B cell (primary cell): Measurements from ENCODE around the gene MAP2K5. TPM values are rescaled to one million over a fixed set of nuclear protein-coding genes. Genes with fewer than 3 reads are reported as not detected.

ENCODE experiments used
- ATAC-seq: fragments of 200-7000 bp; cut with Tn5 transposase; one replicate; pipeline ENCODE4 v1.10.0; 2021; ENCODE audit warnings: low read depth, mild to moderate bottlenecking, moderate number of reproducible peaks, moderate library complexity
- CTCF ChIA-PET: fragments of 350-600 bp; sonication (Branson Sonifier 250); formaldehyde crosslinking; loops from one replicate; lab custom pipeline; 2021; ENCODE audit warnings: antibody characterized with exemption, inconsistent platforms; lab: Charles Lee
- POLR2A ChIA-PET: fragments of 350-600 bp; sonication (Branson Sonifier 250); formaldehyde crosslinking; loops from one replicate; lab custom pipeline; 2021; ENCODE audit warnings: antibody characterized with exemption; lab: Charles Lee
- DNase-seq: peaks from one replicate; pipeline ENCODE4 v3.0.0; 2013
- H2AFZ ChIP-seq: 2 replicates; pipeline ENCODE4 v1.6.1; 2012; ENCODE audit warnings: mild to moderate bottlenecking, low read depth, low read length; ENCODE audit not compliant: insufficient read depth, poor library complexity, severe bottlenecking
- H3K27ac ChIP-seq, 2 donors: 1 replicate in 1 of 2; 2 replicates in 1 of 2; pipeline ENCODE4 v1.5.1; 2012 to 2013; ENCODE audit warnings: low read length in 2 of 2, mild to moderate bottlenecking in 2 of 2, moderate library complexity in 1 of 2
- H3K27me3 ChIP-seq, 4 experiments: fragments of 200-600 bp in 1 of 4; sonication (generic) in 1 of 4; replicated peaks in 1 of 4; 1 replicate in 2 of 4; 2 replicates in 2 of 4; pipeline versions ENCODE4 v1.6.1 to v1.7.0; 2013 to 2016; ENCODE audit warnings: low read length in 3 of 4, mild to moderate bottlenecking in 2 of 4, mixed read lengths in 1 of 4, moderate library complexity in 1 of 4; ENCODE audit not compliant: insufficient read depth in 4 of 4, control insufficient read depth in 3 of 4; ENCODE audit errors: control extremely low read depth in 1 of 4
- H3K36me3 ChIP-seq, 2 experiments: replicated peaks in 1 of 2; 1 replicate in 1 of 2; 2 replicates in 1 of 2; pipeline versions ENCODE4 v1.6.1 to v1.7.1; 2013; ENCODE audit warnings: low read length in 1 of 2; ENCODE audit not compliant: insufficient read depth in 2 of 2, control insufficient read depth in 1 of 2; ENCODE audit errors: control extremely low read depth in 1 of 2, extremely low read depth in 1 of 2
- H3K4me1 ChIP-seq, 2 donors: fragments of 200-600 bp in 1 of 2; sonication (generic) in 1 of 2; 1 replicate in 1 of 2; 2 replicates in 1 of 2; pipeline versions ENCODE4 v1.5.1 to v1.6.1; 2013 to 2017; ENCODE audit warnings: low read length in 2 of 2; ENCODE audit not compliant: control insufficient read depth in 2 of 2, insufficient read depth in 2 of 2
- H3K4me2 ChIP-seq: replicated peaks from 2 replicates; pipeline ENCODE3; 2012; ENCODE audit warnings: mild to moderate bottlenecking, low read depth, low read length; ENCODE audit not compliant: poor library complexity, severe bottlenecking
- H3K4me3 ChIP-seq, 5 experiments: fragments of 200-600 bp in 1 of 5; sonication (generic) in 1 of 5; 1 replicate in 3 of 5; 2 replicates in 2 of 5; pipeline versions ENCODE4 v1.5.1 to v1.7.0; 2011 to 2016; ENCODE audit warnings: low read length in 4 of 5, mild to moderate bottlenecking in 4 of 5, low read depth in 2 of 5, control low read depth in 1 of 5, moderate library complexity in 1 of 5; ENCODE audit not compliant: insufficient read depth in 1 of 5; ENCODE audit errors: control extremely low read depth in 1 of 5, extremely low read depth in 1 of 5
- H3K79me2 ChIP-seq: fragments of 200-600 bp; sonication (generic); one replicate; pipeline ENCODE4 v1.6.0; 2016; ENCODE audit warnings: low read length; ENCODE audit not compliant: control insufficient read depth, insufficient read depth
- H3K9ac ChIP-seq: fragments of 200-600 bp; sonication (generic); 2 replicates; pipeline ENCODE4 v1.6.1; 2017; ENCODE audit warnings: mild to moderate bottlenecking, low read length, moderate library complexity
- H3K9me3 ChIP-seq, 3 donors: one replicate each; pipeline versions ENCODE4 v1.6.1 to v1.7.1; 2013; ENCODE audit warnings: low read length in 2 of 3; ENCODE audit not compliant: control insufficient read depth in 2 of 3, insufficient read depth in 1 of 3; ENCODE audit errors: control extremely low read depth in 1 of 3
- H4K20me1 ChIP-seq: 2 replicates; pipeline ENCODE4 v1.6.0; 2012; ENCODE audit warnings: mild to moderate bottlenecking, low read length; ENCODE audit not compliant: insufficient read depth, control insufficient read depth, poor library complexity, severe bottlenecking
- H3K27ac Mint-ChIP-seq: one replicate; pipeline ENCODE4 v1.8.0; 2021; ENCODE audit warnings: mixed read lengths
- H3K27me3 Mint-ChIP-seq: one replicate; pipeline ENCODE4 v1.8.0; 2021; ENCODE audit warnings: mixed read lengths
- H3K4me1 Mint-ChIP-seq: one replicate; pipeline ENCODE4 v1.8.0; 2021; ENCODE audit warnings: mixed read lengths
- H3K4me3 Mint-ChIP-seq: one replicate; pipeline ENCODE4 v1.8.0; 2021; ENCODE audit warnings: mixed read lengths
- H3K9me3 Mint-ChIP-seq: one replicate; pipeline ENCODE4 v1.8.0; 2022; ENCODE audit warnings: mixed read lengths; ENCODE audit not compliant: insufficient read depth
- EZH2 ChIP-seq: IDR thresholded peaks from 2 replicates; pipeline ENCODE4 v1.6.1; 2012; ENCODE audit warnings: borderline replicate concordance, low read depth, mild to moderate bottlenecking, moderate library complexity, low read length; ENCODE audit not compliant: insufficient read depth, poor library complexity, severe bottlenecking
- WGBS: methylation state at CpG from one replicate; pipeline ENCODE4 v1.1.5; 2013; ENCODE audit warnings: missing lambda C conversion rate; ENCODE audit not compliant: insufficient coverage; 5-methylcytosine and 5-hydroxymethylcytosine counted together
- intact Hi-C: fragments of 100-400 bp; cut with micrococcal nuclease; formaldehyde crosslinking; loops from one replicate; pipeline ENCODE4 v1.10.0; 2022
- polyA plus RNA-seq: library from polyadenylated mRNA; depleted of rRNA; stranded (reverse); fragments of >200 nt; gene quantifications from 2 replicates; pipeline ENCODE4 v1.2.3, GENCODE V29; 2012
- total RNA-seq, 2 donors: library from RNA; stranded (reverse); fragments of 120-200 nt in 1 of 2; gene quantifications; 1 replicate in 1 of 2; 2 replicates in 1 of 2; pipeline versions ENCODE4 v1.2.3 to v1.2.4, GENCODE V29; 2013 to 2022
- TF ChIP-seq, protein P1 (sequence below): fragments of 200-600 bp; IDR thresholded peaks from one replicate; pipeline ENCODE4 v1.8.0; 2022; ENCODE audit warnings: antibody characterized with exemption, mild to moderate bottlenecking

The MAP2K5 gene
- total and polyA plus RNA-seq, 2 donors (not counting 1 experiment from before 2014, with no cell fraction given), result 11.1 to 40.0 TPM

DNA sequence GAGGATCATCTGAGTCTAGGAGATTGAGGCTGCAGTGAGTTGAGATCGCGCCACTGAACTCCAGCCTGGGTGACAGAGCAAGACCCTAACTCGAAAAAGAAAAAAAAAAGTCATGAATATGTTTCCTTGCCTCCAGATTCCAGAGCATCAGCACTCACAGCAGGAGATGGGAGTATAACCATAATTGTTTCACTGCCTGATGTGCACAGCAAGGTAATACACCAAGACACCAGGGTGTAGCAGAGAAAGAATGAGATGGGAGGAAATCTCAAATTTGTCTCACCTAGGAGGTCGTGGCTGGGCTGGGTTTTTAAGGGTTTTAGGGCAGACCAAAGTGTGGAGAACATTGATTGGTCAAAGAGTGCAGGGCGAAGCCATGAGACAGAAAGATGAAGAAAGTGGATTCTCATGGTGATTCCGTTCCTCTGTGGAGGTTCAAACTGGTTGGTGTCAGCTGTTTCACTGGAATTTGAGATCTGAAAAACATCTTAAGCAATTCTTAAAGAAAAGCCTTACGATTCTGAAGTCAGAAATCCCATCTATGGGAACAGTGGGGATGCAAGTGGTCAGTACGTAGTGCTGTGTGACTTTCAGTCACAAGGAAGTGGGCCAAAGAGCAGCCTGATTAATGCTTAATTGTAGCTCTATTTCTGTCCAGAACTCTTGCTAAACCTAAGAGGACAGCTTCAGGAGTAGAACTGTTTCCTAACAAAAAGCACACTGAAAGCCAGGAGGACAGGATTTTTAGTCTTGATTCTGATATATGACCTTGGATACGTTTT lies 29.4 kb upstream of the MAP2K5 start:
- CTCF ChIA-PET, result no interaction called here
- H3K27ac Mint-ChIP-seq, result no peak overlapping the region
- Histone ChIP-seq H3K36me3 (no peaks in the 10 kb centered on the region), H3K79me2 (no peaks in the 10 kb centered on the region), H3K4me2 (no peak overlapping the region), H2AFZ (no peak overlapping the region), H3K27ac (no peak overlapping the region), H4K20me1 (no peaks in the 10 kb centered on the region), H3K27me3 (no peaks in the 10 kb centered on the region), H3K9me3 (no peaks in the 10 kb centered on the region), H3K4me1 (no peaks in the 10 kb centered on the region), H3K9ac (no peak overlapping the region), H3K4me3 (no peak overlapping the region)
- no peak overlapping the region for H3K4me3 Mint-ChIP-seq
- no peaks in the 10 kb centered on the region for H3K4me1 Mint-ChIP-seq
- DNase-seq (no peak), ATAC-seq (no peak)
- WGBS, result 75% methylated on average over 5 of the region's 9 CpGs
- POLR2A ChIA-PET, result no interaction called here
- no peaks in the 10 kb centered on the region for H3K27me3 Mint-ChIP-seq
- intact Hi-C loops, result no loop called here
- TF ChIP-seq, protein P1, sequence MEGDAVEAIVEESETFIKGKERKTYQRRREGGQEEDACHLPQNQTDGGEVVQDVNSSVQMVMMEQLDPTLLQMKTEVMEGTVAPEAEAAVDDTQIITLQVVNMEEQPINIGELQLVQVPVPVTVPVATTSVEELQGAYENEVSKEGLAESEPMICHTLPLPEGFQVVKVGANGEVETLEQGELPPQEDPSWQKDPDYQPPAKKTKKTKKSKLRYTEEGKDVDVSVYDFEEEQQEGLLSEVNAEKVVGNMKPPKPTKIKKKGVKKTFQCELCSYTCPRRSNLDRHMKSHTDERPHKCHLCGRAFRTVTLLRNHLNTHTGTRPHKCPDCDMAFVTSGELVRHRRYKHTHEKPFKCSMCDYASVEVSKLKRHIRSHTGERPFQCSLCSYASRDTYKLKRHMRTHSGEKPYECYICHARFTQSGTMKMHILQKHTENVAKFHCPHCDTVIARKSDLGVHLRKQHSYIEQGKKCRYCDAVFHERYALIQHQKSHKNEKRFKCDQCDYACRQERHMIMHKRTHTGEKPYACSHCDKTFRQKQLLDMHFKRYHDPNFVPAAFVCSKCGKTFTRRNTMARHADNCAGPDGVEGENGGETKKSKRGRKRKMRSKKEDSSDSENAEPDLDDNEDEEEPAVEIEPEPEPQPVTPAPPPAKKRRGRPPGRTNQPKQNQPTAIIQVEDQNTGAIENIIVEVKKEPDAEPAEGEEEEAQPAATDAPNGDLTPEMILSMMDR, result no peak
- TF ChIP-seq EZH2, result no peak
- H3K9me3 Mint-ChIP-seq, result no peaks in the 10 kb centered on the region

DNA sequence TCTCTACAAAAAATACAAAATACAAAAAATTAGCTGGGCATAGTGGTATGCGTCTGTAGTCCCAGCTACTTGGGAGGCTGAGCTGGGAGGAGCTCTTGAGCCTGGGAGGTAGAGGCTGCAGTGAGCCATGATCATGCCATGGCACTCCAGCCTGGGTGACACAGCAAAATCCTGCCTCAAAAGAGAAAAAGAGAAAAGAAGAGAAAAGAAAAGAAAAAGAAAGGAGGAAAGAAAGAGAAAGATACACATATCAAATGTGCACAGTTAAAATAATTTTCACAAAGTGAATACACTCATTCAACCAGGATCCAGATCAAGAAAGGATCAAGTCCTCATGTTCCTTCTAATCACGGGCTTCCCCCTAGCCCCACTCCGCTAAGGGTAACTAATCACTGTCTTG lies 27.4 kb upstream of the MAP2K5 start:
- Histone ChIP-seq H4K20me1 (no peaks in the 10 kb centered on the region), H3K4me2 (no peak overlapping the region), H3K36me3 (no peaks in the 10 kb centered on the region), H3K4me1 (peaks cover 0 to 1% of the 10 kb centered on the region in 2 donors), H3K9ac (no peak overlapping the region), H3K79me2 (no peaks in the 10 kb centered on the region), H3K27ac (no peak overlapping the region), H3K27me3 (no peaks in the 10 kb centered on the region), H3K9me3 (no peaks in the 10 kb centered on the region), H2AFZ (no peak overlapping the region), H3K4me3 (no peak overlapping the region)
- no peak for ATAC-seq
- intact Hi-C loops, result no loop called here
- Mint-ChIP-seq H3K4me3 (no peak overlapping the region), H3K27ac (no peak overlapping the region), H3K27me3 (no peaks in the 10 kb centered on the region), H3K9me3 (no peaks in the 10 kb centered on the region), H3K4me1 (no peaks in the 10 kb centered on the region)
- POLR2A ChIA-PET, result interaction anchor here (0.6 kb wide), 1 partner anchor 26 kb away, joined by 4 read pairs; no protein-coding TSS in a partner anchor
- TF ChIP-seq, protein P1, result no peak
- TF ChIP-seq EZH2, result no peak
- 100% methylated on average over 1 of the region's 3 CpGs for WGBS
- CTCF ChIA-PET, result interaction anchor here (0.7 kb wide), 1 partner anchor 303 kb away, joined by 3 read pairs; no protein-coding TSS in a partner anchor
- no peak for DNase-seq
